Transverse colon (tissue), 3 donors: ENCODE results near the gene STOML2.

ENCODE experiments used
- EP300 ChIP-seq: sonication (generic); formaldehyde crosslinking; IDR thresholded peaks from one replicate; pipeline ENCODE4 v1.6.1; 2017; ENCODE audit warnings: antibody characterized with exemption, low read depth
- TF ChIP-seq, protein P1 (sequence below), 5 experiments: fragments of 200-600 bp in 3 of 5; fragments of 450-650 bp in 2 of 5; sonication (generic) in 3 of 5; IDR thresholded peaks; 1 replicate in 2 of 5; 2 replicates in 3 of 5; pipeline ENCODE4 v1.5.1; 2016 to 2017; ENCODE audit warnings: antibody characterized with exemption in 5 of 5, inconsistent platforms in 3 of 5, mild to moderate bottlenecking in 2 of 5, moderate library complexity in 1 of 5

DNA sequence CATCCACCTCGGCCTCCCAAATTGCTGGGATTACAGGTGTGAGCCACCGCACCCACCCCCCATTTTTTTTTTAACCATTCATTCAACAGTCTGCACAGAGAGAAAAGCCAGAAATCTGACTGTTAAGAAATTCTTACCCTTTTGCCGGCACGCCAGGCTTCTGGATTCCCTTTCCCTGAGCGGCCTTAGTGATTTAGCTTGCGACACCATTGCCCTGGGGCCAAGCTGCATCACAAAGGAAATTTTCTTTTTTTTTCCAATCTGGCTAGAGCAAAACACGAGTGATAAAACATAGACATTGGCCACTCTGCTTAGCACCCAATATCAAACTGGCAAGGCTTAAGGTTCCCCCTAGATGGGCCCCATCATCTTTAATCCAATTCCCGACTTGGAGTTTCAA is 33.9 kb upstream of the STOML2 start:
- TF ChIP-seq, protein P1, sequence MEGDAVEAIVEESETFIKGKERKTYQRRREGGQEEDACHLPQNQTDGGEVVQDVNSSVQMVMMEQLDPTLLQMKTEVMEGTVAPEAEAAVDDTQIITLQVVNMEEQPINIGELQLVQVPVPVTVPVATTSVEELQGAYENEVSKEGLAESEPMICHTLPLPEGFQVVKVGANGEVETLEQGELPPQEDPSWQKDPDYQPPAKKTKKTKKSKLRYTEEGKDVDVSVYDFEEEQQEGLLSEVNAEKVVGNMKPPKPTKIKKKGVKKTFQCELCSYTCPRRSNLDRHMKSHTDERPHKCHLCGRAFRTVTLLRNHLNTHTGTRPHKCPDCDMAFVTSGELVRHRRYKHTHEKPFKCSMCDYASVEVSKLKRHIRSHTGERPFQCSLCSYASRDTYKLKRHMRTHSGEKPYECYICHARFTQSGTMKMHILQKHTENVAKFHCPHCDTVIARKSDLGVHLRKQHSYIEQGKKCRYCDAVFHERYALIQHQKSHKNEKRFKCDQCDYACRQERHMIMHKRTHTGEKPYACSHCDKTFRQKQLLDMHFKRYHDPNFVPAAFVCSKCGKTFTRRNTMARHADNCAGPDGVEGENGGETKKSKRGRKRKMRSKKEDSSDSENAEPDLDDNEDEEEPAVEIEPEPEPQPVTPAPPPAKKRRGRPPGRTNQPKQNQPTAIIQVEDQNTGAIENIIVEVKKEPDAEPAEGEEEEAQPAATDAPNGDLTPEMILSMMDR (IDR thresholded peaks at IDR 0.05): no peak
- no peak for TF ChIP-seq EP300
